Measurements from ENCODE around the gene EFCAB7. TPM values are rescaled to one million over a fixed set of nuclear protein-coding genes. Genes with fewer than 3 reads are reported as not detected.

EFCAB7 gene
- total and polyA plus RNA-seq, 2 experiments from 2014 or later: 4.2 to 4.9 TPM

DNA sequence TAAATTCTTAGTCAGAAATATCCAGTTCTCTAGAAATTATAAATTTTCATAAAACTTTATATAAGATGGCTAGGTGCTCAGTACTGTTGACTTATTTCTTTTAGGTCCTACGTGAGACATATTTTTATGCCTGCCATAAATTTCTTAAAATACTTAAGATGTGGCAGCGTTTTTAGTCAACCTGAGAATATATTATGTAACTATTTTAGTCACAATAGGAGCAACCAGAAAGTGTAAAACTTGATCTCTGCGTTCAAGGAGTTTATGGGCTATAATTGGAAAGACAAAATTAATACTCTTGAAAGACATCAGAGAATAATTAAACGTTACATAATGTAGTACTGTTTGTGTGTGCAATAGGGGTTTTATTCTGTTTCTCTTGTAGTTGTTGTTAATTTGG is 45.7 kb downstream of the EFCAB7 start (continued):
- no peak for TF ChIP-seq REST (IDR thresholded peaks at IDR 0.05; ENCODE audit: unreplicated experiment)

DNA sequence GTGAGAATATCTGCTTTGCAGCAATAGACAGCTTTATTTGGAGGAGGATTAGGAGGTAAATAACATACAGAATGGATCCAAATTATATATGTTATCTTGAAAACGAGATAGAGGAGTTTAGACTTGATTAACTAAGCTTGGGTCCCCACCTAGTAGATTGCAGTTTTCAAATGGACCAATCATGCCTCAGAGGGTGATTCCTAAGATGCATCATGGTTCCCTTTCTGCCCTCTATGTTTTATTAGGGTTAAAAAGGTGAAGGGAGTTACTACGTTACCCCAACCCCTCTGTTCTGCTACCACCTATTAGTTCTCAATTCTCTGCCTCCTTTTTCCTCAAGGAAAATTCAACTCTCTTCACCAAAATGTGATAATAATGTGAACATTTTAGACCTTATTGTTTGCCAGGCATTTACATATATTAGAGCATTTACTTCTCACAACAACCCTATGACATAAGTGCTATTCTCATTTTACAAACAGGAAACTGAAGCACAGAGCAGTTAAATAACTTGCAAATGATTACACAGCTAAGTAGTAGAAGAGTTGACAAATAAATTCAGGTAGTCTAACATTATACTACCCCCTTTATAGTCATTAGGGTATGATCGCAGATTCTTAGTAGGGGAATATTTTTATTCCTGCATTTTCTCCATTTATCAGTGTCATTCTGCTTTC is 46.5 kb downstream of the EFCAB7 start:
- Histone ChIP-seq H3K9me2 (ENCODE audit: insufficient read depth) (no peaks in the 10 kb centered on the region), H3K4me1 (ENCODE audit: insufficient read depth) (peaks cover 42% of the 10 kb centered on the region), H3K4me3 (no peak overlapping the region), H3K27me3 (ENCODE audit: insufficient read depth) (no peaks in the 10 kb centered on the region), H3K79me2 (replicated peaks; ENCODE audit: insufficient read depth) (no peaks in the 10 kb centered on the region), H4K20me1 (replicated peaks; ENCODE audit: insufficient read depth) (no peaks in the 10 kb centered on the region), H3F3A (replicated peaks; ENCODE audit: low read depth) (no peaks in the 10 kb centered on the region), H3K4me2 (no peak overlapping the region), H3K36me3 (ENCODE audit: insufficient read depth) (no peaks in the 10 kb centered on the region), H2AFZ (no peak overlapping the region), H3K27ac (ENCODE audit: low read depth) (no peak overlapping the region)
- no peak overlapping the region for H3K4me3 Mint-ChIP-seq
- peak overlapping the region; percentile 25; the same call in 1 of the 2 replicates for H3K27ac Mint-ChIP-seq
- no peak for ATAC-seq
- H3K9me3 Mint-ChIP-seq: no peaks in the 10 kb centered on the region; the same call in 2 of the 3 replicates
- H3K27me3 Mint-ChIP-seq (ENCODE audit: insufficient read depth, low read depth, poor library complexity): peaks cover 4% of the 10 kb centered on the region
- peaks cover 20% of the 10 kb centered on the region for H3K4me1 Mint-ChIP-seq
- H3K36me3 Mint-ChIP-seq (ENCODE audit: low read depth): peaks cover 4% of the 10 kb centered on the region; the same call in 2 of the 3 replicates
- no peak for DNase-seq (ENCODE audit: low spot score)
- TF ChIP-seq EZH2 (IDR thresholded peaks at IDR 0.05; ENCODE audit: low read depth, unreplicated experiment): no peak
- no peak for TF ChIP-seq CREB1 (CRISPR knock-in tag; IDR thresholded peaks at IDR 0.05; ENCODE audit: low read depth)
- TF ChIP-seq NANOG (IDR thresholded peaks at IDR 0.05; ENCODE audit: borderline replicate concordance): no peak
- no peak for TF ChIP-seq ZNF114 (CRISPR knock-in tag; IDR thresholded peaks at IDR 0.05)
- no peak for TF ChIP-seq ZNF462 (CRISPR knock-in tag; IDR thresholded peaks at IDR 0.05)
- TF ChIP-seq JUNB (IDR thresholded peaks at IDR 0.05; ENCODE audit: unreplicated experiment): no peak
- TF ChIP-seq REST (IDR thresholded peaks at IDR 0.05; ENCODE audit: unreplicated experiment): no peak
- TF ChIP-seq ZNF331 (CRISPR knock-in tag; IDR thresholded peaks at IDR 0.05; ENCODE audit: low read depth): no peak
- no peak for TF ChIP-seq EZH2phosphoT487 (IDR thresholded peaks at IDR 0.05; ENCODE audit: unreplicated experiment)

Measured in GM23338 (cell line).